ENCODE data around the gene PATL2.
A peak's percentile ranks its signal among the peaks of the same experiment; 100 is the strongest.
"Not testable (repeated sequence)": the region's sequence is repeated elsewhere in the genome, so short reads cannot be mapped to it uniquely, and the experiment has no call there.

Gene PATL2

DNA sequence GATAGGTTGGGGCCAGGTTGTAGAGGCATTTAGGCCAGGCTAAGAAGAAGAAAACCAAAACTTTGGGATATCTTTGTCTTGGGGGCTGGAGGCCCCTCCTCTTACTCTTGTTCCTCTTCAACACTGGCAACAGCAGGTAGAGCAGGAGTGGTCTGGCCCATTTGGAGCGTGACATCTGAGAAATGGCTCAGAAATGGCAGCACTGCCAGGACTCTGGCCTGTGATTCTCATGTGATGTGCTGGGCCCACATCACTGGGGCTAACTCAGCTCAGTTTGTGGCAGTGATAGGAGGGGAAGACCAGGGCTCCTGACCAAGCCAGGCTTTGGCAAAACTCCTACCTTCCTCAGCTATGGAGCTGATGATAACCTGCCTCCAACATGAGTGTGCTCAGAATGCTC is 18.5 kb downstream of the PATL2 start:
- no peak for DNase-seq (ENCODE audit: low read depth in 2 of 2)

GRCh38 chr15:44690245-44690644 is 20.9 kb downstream of the PATL2 start:
- not testable (repeated sequence) for DNase-seq (ENCODE audit: low read depth in 2 of 2)

DNA sequence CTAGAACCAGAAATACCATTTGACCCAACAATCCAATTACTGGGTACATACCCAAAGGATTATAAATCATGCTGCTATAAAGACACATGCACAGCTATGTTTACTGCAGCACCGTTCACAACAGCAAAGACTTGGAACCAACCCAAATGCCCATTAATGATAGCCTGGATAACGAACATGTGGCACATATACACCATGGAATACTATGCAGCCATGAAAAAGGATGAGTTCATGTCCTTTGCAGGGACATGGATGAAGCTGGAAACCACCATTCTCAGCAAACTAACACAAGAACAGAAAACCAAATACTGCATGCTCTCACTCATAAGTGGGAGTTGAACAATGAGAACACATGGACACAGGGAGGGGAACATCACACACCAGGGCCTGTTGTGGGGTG is 21.8 kb downstream of the PATL2 start:
- DNase-seq (ENCODE audit: low read depth in 2 of 2) = not testable (repeated sequence)

GRCh38 chr15:44682809-44683682 is 28.1 kb downstream of the PATL2 start:
- DNase-seq (ENCODE audit: low read depth in 2 of 2) = peak in 1 of 2 donors; percentile 59

- no peak for DNase-seq (ENCODE audit: low read depth in 2 of 2)
Observed at GRCh38 chr15:44682211-44682610, 28.9 kb downstream of the PATL2 start.

DNA sequence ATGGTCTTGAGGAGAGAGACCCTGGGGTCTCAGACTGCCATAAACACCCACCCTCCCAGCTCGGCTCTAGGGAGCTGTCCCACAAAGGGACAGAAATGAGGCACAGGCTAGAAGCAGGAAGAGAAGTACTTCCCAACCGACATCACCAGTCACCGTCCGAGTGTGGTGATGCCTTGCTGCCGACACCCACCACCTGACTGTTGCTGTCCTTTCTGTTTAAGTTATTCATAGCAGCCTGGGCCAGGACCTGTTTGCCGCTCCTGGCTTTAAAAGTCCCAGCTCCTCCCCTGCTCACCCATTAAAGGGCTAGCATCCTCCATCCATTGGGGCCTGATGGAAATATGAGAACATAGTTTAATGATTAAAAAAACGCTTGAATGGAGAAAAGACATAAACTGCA is 34.4 kb downstream of the PATL2 start:
- DNase-seq (ENCODE audit: low read depth in 2 of 2) = no peak

DNA sequence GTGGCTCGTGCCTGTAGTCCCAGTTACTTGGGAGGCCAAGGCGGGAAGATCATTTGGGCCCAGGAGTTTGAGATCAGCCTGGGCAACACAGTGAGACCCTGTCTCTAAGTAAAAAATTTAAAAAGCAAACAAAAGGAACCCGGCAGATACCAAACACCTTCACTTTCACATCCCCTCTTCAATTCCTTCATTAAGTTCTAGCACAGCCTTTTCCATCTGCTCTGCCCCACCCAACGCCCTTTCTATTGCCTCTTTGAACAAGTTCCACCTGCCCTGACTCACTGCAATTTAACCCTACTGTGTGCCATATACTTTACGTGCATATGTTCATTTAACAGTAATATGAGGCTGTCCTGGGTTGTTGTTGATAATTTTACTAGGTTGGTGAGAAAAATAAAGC is 35.2 kb downstream of the PATL2 start:
- no peak for DNase-seq (ENCODE audit: low read depth in 2 of 2)

- no peak for DNase-seq (ENCODE audit: low read depth in 2 of 2)
Observed at GRCh38 chr15:44673639-44674038, 37.5 kb downstream of the PATL2 start.

DNA sequence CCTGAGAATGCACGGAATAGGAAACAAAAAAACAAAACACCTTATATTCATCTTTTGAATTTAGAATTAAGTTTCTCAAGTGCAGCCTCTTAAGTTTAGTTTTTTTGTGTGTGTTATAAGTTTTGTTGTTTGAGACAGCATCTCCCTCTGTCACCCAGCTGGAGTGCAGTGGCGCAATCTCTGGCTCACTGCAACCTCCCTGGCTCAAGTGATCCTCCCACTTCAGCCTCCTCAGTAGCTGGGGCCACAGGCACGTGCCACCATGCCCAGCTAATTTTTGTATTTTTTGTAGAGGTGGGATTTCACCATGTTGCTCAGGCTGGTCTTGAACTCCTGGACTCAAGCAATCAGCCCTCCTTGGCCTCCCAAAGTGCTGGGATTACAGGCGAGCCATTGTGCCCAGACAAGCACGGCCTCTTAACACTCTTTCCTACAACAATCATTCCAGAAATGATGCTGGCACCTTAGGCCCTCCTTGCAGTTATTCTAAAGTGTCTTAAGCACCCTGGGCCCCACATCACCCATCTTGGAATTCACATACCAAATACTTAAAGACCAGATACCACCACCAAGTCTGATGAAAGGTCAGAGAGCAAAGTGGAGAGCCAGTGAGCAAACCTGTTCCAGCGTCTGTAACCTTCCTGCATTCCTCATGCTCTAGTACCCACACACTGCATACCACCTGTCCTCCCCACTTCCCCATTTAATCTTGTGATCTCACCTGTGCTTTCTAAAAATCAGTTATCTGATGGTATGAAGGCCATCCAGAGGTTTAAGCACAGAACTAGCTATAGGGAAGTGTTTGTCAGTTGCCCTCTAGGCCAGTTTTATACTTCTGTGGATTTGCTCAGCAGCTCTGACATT is 40.8 kb downstream of the PATL2 start:
- DNase-seq (ENCODE audit: low read depth in 2 of 2) = no peak

GRCh38 chr15:44668921-44669320 is 42.2 kb downstream of the PATL2 start:
- DNase-seq (ENCODE audit: low read depth in 2 of 2) = no peak

- DNase-seq (ENCODE audit: low read depth in 2 of 2) = no peak
Observed at GRCh38 chr15:44667039-44667360, 44.1 kb downstream of the PATL2 start.

DNA sequence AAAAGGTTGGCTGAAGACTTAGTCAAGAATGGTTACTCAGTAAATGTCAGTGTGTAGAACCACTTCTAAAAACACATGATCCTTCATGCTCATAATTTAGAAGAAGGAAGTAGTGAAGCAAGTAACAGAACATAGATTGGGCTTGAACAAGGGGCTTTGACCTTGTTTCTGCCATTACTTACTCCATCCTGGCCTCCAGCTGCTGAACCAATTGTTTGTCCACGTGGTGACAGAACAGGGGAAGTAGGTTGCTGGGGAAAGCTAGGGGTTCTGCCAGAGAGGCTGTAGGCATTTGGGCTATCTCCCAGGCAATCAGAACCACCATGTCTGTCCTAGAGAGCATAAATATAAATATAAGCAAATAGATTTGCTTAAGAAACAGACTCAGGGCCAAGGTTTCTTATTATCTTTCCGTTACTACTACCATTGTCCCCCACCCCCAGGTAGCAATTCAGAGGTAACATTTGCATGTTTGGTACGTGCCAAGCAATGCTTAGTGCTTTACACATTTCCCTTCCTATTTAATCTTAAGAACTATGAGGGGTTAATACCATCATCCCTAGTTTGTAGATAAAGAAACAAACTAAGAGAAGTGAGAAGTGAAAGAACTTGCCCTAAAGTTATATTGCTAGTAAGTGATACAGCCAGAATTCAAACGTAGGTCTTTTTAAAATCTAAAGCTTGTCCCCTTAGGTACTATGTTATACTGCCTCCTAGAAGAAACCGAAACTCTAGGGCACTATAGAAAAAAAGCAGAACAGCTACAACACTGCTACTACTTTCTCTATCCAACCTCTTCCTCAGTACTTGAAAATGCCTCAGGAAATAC is 44.7 kb downstream of the PATL2 start:
- DNase-seq (ENCODE audit: low read depth in 2 of 2) = no peak

- peak; percentile 88 to 91 for DNase-seq (ENCODE audit: low read depth in 2 of 2)
Observed at GRCh38 chr15:44663410-44664308, 47.5 kb downstream of the PATL2 start, which contains the start of gene SPG11. SPG11 (minus strand) TSS chr15:44663662; CDS start chr15:44663647, 15 bp downstream.

- peak; percentile 43 to 68 for DNase-seq (ENCODE audit: low read depth in 2 of 2)
Observed at GRCh38 chr15:44662478-44663409, 48.4 kb downstream of the PATL2 start.

DNA sequence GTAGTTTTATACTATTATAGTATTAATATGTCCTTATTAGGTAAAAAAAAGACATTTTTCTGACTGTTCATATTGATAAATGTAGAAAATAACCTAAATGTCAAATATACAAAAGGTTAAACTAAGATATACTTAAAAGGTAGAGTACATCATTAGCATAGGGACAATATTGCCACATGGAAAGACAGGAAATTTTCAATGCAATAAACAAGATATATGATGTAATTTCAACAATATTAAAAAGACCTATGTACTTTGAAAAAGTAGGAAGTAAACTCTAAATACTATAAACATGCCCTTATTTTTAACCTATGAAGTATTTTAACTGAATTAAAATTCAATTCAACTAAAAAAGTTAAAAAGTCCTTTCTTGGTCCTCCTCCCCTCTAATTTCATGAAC is 49.5 kb downstream of the PATL2 start:
- DNase-seq (ENCODE audit: low read depth in 2 of 2) = no peak

DNA sequence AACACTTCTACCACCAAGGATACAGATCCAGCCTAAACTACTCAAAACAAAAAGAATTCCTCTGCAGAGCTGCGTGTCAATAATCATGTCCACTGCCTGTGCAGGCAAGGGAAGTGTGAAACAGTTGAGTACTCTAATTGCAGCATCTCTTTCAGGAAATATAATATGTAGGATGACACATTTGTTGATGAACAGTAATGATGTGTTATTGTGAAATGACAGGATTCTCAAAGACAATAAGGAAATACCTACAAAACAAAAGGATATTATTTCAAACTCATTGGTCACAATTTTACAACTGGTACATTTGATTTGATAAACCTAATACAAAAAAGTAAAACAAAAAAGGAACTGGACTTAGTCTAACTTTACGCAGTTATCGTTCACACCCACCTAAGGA is 52.1 kb downstream of the PATL2 start:
- no peak for DNase-seq (ENCODE audit: low read depth in 2 of 2)

DNA sequence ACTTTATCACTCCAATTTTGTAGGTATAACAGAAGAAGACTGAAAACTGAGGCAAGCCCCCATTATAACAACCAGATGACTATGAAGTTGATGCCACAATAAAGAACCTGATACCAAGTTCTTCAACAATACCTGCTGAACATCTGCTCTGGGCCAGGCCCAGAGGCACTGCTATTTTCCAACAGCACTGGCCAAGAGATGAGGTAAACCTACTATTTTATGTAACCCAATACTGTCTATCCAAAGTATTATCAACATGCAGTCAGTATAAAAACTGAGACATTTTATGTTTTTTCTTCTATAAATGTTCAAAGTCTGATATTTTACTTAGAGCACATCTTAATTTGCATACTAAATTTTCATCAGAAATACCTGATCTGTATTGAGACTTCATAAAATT is 53.7 kb downstream of the PATL2 start:
- DNase-seq (ENCODE audit: low read depth in 2 of 2) = no peak

GRCh38 chr15:44656913-44657312 is 54.2 kb downstream of the PATL2 start:
- no peak for DNase-seq (ENCODE audit: low read depth in 2 of 2)

DNA sequence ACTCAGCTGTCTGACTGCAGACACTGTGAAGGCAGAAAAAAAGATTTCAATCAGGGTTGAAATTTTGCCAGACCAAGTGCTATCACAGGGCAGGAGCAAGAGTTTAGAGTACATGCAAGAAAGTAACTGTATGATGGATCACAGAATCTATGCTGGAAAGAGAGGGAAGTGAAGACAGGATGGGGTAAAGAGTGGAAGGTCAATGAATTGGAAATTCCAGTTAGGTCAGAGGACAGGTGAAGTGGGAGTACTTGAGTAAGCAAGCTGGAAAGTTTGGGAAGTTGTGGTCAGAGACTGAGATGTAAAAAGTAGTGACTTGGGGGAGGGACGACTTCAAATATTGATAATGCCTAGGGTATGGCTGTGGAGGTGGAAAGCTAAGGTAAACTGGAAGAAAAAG is 54.8 kb downstream of the PATL2 start:
- DNase-seq (ENCODE audit: low read depth in 2 of 2) = no peak

DNA sequence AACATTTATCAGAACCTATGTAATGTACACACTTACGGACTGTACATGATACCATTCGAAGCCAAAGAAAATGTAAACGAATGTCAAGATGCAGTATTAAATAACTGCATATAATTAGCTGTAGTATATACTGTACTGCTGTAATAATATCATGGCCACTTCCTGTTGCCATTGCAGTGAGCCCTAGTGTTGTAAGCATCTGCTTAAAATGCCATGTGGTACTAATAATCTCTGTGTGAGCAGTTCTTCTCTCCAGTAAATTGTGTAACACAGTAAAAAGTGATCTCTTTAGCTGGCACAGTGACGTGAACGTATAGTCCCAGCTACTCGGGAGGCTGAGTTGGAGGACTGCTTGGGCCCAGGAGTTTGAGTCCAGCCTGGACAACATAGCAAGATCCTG is 56.3 kb downstream of the PATL2 start:
- no peak for DNase-seq (ENCODE audit: low read depth in 2 of 2)
